ENCODE measurements around the gene DTX1.

- TF ChIP-seq SUZ12 (IDR thresholded peaks at IDR 0.05), result no peak
- no peak for TF ChIP-seq ZNF384 (IDR thresholded peaks at IDR 0.05)
- no peak for TF ChIP-seq NFRKB (IDR thresholded peaks at IDR 0.05)
- no peak for TF ChIP-seq CTBP1 (IDR thresholded peaks at IDR 0.05; ENCODE audit: borderline replicate concordance)
- TF ChIP-seq FOXK2 (IDR thresholded peaks at IDR 0.05), result no peak
- TF ChIP-seq FOXM1 (IDR thresholded peaks at IDR 0.05; ENCODE audit: borderline replicate concordance), result no peak
- no peak for TF ChIP-seq FOXA1 (IDR thresholded peaks at IDR 0.05)
- TF ChIP-seq SP1 (IDR thresholded peaks at IDR 0.05), result no peak
- no peak for TF ChIP-seq HDGF (IDR thresholded peaks at IDR 0.05; ENCODE audit: borderline replicate concordance)
- TF ChIP-seq TARDBP (IDR thresholded peaks at IDR 0.05), result no peak
- TF ChIP-seq ARNT (IDR thresholded peaks at IDR 0.05), result no peak
- no peak for TF ChIP-seq BHLHE40 (IDR thresholded peaks at IDR 0.05; ENCODE audit: borderline replicate concordance)
- no peak for TF ChIP-seq ELF4 (IDR thresholded peaks at IDR 0.05)
Observed at GRCh38 chr12:113094738-113095137, 38.2 kb downstream of the DTX1 start.
